Stimulated activated CD8-positive, alpha-beta memory T cell treated with anti-CD3 and anti-CD28 coated beads, Interleukin-7, amount 100 ng/mL, for 1 hour (primary cell): Measurements from ENCODE around the gene SLC26A3.

ENCODE experiments used
- DNase-seq, 2 donors: peaks; one replicate each; pipeline ENCODE4 v3.0.0-alpha.2; 2020; ENCODE audit warnings: low read depth in 2 of 2

SLC26A3 gene

DNA sequence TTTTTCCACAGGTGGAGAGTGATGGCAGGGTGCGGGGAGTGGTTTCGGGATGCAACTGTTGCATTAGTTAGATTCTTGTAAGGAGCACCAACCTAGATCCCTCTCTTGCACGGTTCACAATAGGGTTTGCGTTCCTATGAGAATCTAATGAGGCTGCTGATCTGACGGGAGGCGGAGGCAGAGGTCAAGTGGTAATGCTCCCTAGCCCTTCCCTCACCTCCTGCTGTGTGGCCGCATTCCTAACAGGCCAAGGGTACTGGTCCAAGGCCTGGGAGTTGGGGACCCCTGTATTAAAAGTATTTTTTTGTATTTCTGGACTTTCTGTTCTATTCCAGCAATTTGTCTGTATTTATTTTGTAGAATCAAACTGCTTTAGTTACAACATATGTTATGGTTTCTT, 51.9 kb downstream of the SLC26A3 start:
- no peak for DNase-seq

DNA sequence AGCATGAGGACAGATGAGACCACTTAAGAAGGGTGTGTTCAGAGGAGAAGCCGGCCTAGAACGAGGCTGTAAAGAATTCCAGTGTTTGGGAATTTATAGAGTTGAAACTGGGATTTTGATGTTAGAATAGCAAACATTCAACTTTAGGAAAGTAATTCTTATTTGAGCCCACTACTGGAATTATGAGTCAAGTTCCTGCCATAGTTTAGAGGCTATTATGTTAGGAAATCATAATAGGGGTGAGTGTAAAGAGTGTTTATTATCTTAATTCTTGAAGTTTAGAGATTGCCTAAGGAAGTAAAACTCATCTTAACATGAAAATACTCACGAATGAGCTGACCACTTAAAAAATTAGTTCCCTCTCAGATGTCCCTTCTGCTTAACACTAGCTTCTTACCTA, 57.0 kb downstream of the SLC26A3 start:
- no peak for DNase-seq

DNA sequence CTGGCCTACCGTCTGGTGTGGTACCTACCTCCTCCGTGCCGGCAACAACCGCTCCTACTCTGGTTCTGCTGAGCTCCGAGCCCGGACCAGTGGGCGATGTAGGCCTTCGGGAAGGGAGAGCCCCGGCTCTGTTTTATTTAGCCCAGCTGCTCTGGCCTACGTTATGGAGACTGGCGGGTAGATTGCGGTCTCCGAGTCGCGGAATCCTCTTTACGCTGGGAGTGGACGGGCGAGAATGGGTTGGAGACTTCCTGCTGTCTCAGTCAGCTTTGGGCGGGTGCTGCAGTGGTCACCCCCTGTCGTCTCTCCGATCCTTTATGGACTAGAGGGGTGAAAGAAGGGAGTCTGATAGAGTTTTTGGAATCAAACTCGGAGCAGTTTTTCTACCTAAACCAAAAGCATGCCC, 58.7 kb downstream of the SLC26A3 start:
- peak in 1 of 2 donors; percentile 21 for DNase-seq

DNA sequence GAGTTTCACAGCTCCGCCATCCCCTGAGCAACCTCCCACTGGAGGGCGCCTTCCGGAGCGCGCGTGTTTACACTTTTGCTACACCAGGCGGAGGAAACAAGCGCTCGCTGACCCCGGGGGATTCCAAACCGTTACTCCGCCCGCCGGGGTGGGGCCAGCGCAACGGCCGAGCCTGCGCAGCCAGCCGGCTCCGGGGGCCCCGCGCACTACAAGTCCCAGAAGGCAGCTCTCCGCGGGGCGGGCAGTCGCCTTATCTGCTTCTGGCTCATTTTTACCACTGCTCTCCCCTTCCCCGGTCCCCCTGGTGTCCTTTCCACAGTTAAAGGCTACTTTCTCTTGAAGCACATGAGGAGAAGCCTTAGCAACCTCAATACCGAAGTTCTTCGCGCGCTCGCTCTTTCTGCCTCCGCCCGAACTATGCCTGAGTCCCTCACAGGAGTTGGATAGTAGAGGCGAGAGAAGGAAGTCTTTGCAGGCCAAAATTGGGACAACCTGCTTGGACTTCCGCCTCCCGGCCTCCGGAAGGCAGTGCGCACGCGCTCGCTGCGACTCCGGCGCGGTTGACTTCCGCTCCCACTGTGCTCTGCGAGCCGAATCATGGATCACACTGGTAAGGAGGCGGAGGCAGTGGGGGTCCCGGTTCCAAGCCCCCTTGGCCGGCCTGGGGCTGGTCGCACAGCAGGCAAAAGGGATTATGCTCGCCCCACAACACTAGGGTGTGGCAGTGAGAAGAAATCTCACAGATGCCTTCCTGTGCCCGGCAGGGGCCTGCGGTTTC, 59.3 kb downstream of the SLC26A3 start, which contains the start of gene CBLL1:
CBLL1 (plus strand) TSS at position 576 of the 778 bp plus-strand sequence; CDS start at position 598, 22 bp downstream.
- peak; percentile 95 to 96 for DNase-seq

DNA sequence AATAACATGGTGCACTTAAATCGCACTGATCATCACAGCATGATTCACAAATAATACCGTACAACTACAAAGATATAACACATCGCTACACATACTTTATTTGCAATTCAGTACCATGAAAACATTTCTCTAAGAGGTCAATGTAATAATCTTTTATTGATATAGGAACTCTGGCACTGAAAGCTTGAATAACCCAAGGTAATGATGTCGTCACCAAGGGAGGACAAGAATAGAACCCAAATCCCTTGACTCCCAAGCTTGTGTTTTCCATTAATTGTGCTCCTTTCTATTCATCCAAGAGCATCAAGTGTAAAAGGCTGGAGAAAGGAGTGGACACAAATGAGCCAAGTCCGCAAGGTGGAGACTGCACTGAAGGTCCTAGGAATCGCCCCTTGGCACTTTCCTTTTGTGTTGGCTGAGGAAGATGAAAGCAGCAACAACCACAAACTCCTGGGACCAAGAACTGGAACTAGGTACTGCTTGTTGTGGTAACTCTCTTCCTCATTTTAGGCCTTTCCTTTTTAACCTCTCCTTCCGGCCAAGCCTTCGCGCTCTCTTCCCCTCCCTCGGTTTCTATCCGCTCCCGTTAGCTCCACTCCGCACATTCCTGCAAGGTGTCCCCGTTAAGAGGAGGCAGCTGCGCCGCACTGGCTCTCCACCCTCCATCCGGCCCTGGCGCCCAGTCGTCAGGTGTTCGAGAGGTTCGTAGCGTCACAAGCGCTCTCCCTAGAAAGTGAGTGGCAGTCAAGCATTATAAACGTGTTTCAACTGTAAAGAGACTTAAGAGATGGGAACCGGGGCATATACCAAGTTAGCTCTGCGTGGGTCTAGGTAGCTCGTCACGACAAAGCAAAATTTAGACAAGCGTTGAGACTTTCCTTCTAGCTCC, 60.1 kb downstream of the SLC26A3 start:
- peak; percentile 22 to 47 for DNase-seq

DNA sequence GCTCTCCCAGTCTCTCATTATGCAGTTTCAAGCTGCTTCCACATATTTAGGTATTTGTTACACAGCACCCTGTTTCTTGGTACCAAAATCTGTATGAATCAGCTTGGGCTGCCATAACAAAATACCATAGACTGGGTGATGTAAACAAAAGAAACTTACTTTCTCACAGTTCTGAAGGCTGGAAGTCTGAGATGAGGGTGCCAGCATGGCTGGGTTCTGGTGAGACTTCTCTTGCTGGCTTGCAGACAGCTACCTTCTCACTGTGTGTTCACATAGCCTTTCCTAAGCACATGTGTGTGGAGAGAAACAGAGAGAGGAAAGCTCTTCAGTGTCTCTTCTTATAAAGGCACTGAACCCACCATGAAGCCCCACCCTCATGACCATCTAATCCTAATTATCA, 74.7 kb downstream of the SLC26A3 start:
- no peak for DNase-seq

DNA sequence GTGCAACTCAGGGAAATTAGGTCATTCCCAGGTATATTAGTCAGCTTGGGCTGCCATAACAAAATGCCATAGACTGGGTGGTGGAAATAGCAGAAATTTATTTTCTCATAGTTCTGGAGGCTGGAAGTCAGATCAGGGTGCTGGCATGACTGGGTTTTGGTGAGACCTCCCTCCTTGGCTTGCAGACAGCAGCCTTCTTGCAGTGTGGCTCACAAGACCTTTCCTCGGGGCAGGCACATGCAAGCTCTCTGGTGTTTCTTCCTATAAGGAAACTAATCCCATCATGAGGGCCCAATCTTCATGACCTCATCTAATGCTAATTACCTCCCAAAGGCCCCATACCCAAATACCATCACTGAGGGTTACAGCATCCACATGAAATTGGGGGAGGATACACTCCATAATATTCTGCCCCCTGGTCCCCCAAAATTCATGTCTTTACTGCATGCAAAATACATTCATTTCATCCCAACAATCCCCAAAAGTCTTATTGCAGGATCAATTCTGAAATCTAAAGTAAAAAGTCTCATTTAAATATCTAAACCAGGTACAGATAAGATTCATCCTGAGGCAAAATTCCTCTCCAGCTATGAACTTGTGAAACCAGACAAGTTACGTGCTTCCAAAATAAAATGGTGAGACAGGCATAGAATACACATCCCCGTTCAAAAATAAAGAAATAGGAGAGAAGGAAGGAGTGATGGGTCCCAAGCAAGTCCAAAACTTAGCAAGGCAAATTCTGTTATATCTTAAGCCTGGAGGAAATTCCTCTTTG, 76.5 kb downstream of the SLC26A3 start:
- no peak for DNase-seq

DNA sequence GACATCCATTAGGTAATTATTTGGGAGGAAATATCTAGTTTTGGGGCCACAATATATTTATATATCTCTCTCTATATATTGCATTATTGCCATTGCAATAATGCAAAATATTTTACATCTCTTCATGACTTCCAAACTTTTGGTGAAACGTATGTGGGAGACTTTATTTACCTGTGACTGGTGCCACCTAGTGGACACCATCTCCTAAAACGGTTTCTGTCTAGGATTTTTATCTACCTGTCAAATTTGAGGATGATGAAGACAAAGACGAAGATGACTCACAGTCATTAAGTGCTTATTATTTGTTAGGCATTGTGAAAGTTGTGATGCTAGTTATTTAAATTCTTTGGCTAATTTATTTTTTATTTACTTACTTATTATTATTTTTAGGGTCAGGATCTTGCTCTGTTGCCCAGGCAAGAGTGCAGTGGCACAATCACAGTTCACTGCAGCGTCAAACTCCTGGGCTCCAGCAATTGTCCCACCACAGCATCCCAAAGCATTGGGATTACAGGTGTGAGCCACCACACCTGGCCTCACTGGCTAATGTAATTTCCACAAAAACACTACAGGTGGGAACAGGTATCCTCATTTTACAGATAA, 77.8 kb downstream of the SLC26A3 start:
- DNase-seq, result no peak

DNA sequence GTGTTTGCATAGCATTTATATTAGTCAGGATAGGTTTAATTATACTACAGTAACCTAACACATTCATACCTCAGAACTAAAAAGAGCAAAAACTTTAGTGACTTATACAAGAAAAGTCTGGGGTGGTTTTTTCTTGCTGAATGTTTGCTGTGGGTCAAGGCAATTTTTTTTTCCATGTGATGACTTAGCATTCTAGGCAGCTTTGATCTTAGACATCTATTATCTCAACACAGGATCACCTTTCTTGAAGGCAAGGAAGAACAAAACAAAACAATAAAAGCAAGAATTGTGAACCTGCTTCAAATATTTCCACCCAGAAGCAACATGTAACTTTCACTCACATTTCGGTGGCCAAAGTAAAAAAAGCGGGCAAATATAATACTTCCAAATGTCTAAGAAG, 79.8 kb downstream of the SLC26A3 start:
- no peak for DNase-seq

DNA sequence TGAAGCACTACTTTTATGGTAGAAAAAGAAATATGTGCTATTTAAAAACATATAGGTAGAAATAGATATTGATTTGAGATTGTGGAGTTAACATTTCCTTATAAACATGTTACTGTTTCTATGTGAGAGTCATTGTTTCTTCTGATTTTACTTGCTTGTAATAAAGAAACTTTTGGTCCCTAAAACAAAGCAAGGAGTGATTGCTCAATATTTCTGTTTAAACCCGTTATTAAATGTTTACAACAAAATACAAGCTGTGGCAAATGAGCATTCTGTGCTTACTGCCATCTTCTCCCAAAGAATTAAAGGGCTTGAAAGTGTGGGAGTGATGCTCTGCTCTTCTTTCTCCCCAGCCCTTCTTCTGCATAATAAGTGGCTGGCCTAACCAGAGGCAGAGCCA, 81.7 kb downstream of the SLC26A3 start:
- no peak for DNase-seq

DNA sequence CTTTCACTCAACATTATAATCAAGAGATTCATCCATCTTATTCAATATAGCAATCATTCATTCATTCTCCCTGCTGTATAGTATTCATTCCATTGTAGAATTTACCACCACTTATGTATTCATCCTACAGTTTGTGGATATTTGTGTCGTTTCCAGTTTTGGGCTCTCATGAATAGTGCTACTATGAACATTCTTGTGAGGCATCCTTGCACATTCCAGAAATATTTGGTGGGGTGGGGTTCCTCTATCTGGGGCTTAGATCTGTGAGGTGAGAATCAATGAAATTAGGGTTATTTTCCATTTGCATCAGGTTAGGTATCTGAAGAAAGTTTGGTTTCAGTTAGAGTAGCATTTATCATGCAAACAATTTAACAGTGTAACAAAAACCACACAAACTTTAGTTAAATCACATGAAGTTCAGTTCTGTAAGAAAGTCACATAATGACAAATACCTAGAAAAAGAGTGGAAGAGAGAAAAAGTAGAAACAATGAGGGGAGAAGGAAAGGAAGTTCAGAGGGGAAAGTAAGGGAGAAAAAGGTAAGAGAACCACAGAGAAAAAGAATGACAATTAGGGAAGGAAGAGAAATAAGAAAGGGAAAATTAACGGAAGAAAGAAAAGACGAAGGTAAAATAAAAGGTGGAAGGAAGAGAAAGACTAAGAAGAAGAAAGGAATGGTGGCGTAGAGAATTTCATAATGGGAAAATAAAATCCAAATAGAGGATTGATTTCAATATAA, 84.4 kb downstream of the SLC26A3 start:
- DNase-seq, result no peak

DNA sequence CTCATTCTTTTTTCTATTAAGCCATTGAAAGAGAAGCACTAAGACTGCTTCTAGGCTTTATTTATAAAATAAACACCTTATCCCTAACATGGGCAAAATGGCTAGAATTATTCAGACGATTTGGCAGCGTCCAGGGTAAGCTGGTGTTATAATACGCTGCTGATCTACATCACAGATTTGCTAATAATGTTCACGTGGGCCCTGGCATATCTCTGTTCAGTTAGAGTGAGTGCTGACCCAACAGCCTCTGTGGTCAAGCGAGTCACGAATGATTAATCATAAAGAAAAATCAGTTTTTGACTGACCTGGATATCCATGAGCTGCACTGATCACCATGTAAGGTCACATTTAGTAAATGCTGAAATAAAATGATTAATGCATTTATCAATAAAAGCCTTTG, 87.5 kb downstream of the SLC26A3 start:
- DNase-seq, result no peak
